PC-9 (cell line): Measurements from ENCODE around the gene CTSD. TPM values are rescaled to one million over a fixed set of nuclear protein-coding genes. Genes with fewer than 3 reads are reported as not detected.

Source experiments
- BruUV-seq: library from RNA; stranded (reverse); fragments of 400-500 nt; replicated peaks from 2 replicates; lab custom pipeline; 2021; lab: Mats Ljungman, UMichigan
- CTCF ChIA-PET: fragments of 300-600 bp; sonication (Branson Sonifier 250); formaldehyde crosslinking; loops from one replicate; lab custom pipeline; 2022; ENCODE audit warnings: antibody characterized with exemption; lab: Charles Lee
- POLR2A ChIA-PET: fragments of 300-600 bp; sonication (Branson Sonifier 250); formaldehyde crosslinking; loops from one replicate; lab custom pipeline; 2022; ENCODE audit warnings: antibody characterized with exemption; ENCODE audit not compliant: unreplicated experiment; lab: Charles Lee
- DNase-seq, 2 experiments: peaks; one replicate each; pipeline versions ENCODE4 v3.0.0 to v3.0.0-alpha.2; 2015 to 2022; ENCODE audit warnings: mixed read lengths in 1 of 2
- H2AFZ ChIP-seq: fragments of 200-600 bp; sonication (generic); 2 replicates; pipeline ENCODE4 v1.8.1; 2017; ENCODE audit warnings: antibody characterized with exemption
- H3F3A ChIP-seq: fragments of 200-600 bp; sonication (generic); 2 replicates; pipeline ENCODE4 v1.8.1; 2017; ENCODE audit warnings: antibody characterized with exemption, mild to moderate bottlenecking, low read depth; ENCODE audit not compliant: insufficient read depth
- H3K27ac ChIP-seq: fragments of 200-600 bp; sonication (generic); 2 replicates; pipeline ENCODE4 v1.6.1; 2016; ENCODE audit warnings: mixed run types
- H3K27me3 ChIP-seq: fragments of 200-600 bp; sonication (generic); 2 replicates; pipeline ENCODE4 v1.6.1; 2016; ENCODE audit warnings: low read depth, mixed run types; ENCODE audit not compliant: insufficient read depth
- H3K36me3 ChIP-seq: fragments of 200-600 bp; sonication (generic); 2 replicates; pipeline ENCODE4 v1.6.1; 2016; ENCODE audit warnings: low read depth, mixed run types
- H3K4me1 ChIP-seq: fragments of 200-600 bp; sonication (generic); replicated peaks from 2 replicates; pipeline ENCODE4 v1.6.1; 2016; ENCODE audit warnings: mixed run types; ENCODE audit not compliant: insufficient read depth
- H3K4me2 ChIP-seq: fragments of 200-600 bp; sonication (generic); 2 replicates; pipeline ENCODE4 v1.6.1; 2017; ENCODE audit warnings: mixed run types
- H3K4me3 ChIP-seq: fragments of 200-600 bp; sonication (generic); 2 replicates; pipeline ENCODE4 v1.6.1; 2016; ENCODE audit warnings: mixed run types
- H3K79me2 ChIP-seq: fragments of 200-600 bp; sonication (generic); 2 replicates; pipeline ENCODE4 v1.6.1; 2017; ENCODE audit warnings: low read depth, mixed run types
- H3K9me2 ChIP-seq: fragments of 200-600 bp; sonication (generic); 2 replicates; pipeline ENCODE4 v1.8.1; 2017; ENCODE audit warnings: mild to moderate bottlenecking; ENCODE audit not compliant: insufficient read depth
- H3K9me3 ChIP-seq: fragments of 200-600 bp; sonication (generic); 2 replicates; pipeline ENCODE4 v1.8.1; 2016; ENCODE audit warnings: low read depth; ENCODE audit not compliant: insufficient read depth
- H4K20me1 ChIP-seq: fragments of 200-600 bp; sonication (generic); 2 replicates; pipeline ENCODE4 v1.8.1; 2017; ENCODE audit not compliant: insufficient read depth
- CTCF ChIP-seq: fragments of 200-600 bp; sonication (generic); conservative IDR thresholded peaks from 2 replicates; pipeline ENCODE4 v1.6.1; 2017; ENCODE audit warnings: mixed run types, antibody characterized with exemption, mild to moderate bottlenecking, moderate library complexity
- EZH2 ChIP-seq: fragments of 200-600 bp; sonication (generic); IDR thresholded peaks from 2 replicates; pipeline ENCODE4 v1.8.0; 2017; ENCODE audit warnings: antibody characterized with exemption, low read depth
- intact Hi-C: fragments of 100-400 bp; cut with micrococcal nuclease; formaldehyde crosslinking; loops from one replicate; pipeline ENCODE4 v1.10.0; 2022; ENCODE audit not compliant: unreplicated experiment
- total RNA-seq: library from RNA; stranded (reverse); gene quantifications from 2 replicates; pipeline ENCODE4 v1.2.3, GENCODE V29; 2021

Gene CTSD
- total RNA-seq, 1 experiment from 2014 or later = 735 TPM

DNA sequence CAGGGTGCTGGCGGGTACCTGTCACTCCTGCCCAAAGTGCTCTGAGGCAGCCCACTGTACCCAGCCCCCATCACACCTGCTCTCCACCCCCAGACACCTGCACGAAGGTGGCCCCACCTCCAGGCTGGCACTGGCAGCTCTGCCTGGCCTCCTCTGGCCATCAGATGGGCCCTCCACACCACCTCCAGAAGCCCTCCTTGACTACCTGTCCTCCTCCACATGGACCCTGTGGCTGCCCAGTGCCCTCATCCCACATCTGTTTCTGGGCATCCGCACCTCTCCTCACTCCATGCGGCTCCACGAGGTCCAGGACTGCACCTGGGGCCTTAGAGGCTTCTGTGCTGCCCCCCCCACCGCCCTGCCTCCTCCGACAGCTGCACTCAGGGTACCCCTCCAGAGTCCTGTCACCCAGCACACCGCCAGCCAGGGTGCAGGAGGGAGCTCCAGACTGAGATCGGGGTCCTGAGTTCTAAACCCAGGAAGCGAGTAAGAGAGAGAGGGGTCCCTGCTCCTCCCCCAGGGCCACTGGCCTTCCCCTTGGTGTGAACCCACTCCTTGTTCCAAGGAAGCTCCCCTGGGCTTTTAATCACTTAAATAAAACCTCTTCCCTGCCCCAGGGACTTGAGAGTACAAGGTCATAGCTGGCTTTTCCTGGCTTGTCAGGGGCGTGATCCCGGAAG lies 1.7 kb downstream of the CTSD start:
- Histone ChIP-seq H3K36me3 (0 out of 2 replicates have a peak, but pooled peaks cover 4% of the 10 kb centered on the region), H3F3A (peaks cover 11% of the 10 kb centered on the region; the same call in 1 of the 2 replicates), H3K27ac (0 out of 2 replicates have a peak overlapping the region, but pooled peaks have one; percentile 39), H3K4me1 (peaks cover 26% of the 10 kb centered on the region), H4K20me1 (no peaks in the 10 kb centered on the region), H3K4me2 (peak overlapping the region; percentile 85), H3K9me2 (no peaks in the 10 kb centered on the region), H3K79me2 (peaks cover 44% of the 10 kb centered on the region), H2AFZ (no peak overlapping the region), H3K27me3 (no peaks in the 10 kb centered on the region), H3K4me3 (peak overlapping the region; percentile 66), H3K9me3 (no peaks in the 10 kb centered on the region)
- ChIA-PET CTCF (interaction anchor here (0.6 to 1.3 kb wide), 6 partner anchors 16 to 453 kb away, joined by 3 to 9 read pairs (median 3); partner anchors contain the start of genes SYT8 and TOLLIP), POLR2A (interaction anchor here (0.6 to 1.3 kb wide), 4 partner anchors 17 to 72 kb away, joined by 3 to 12 read pairs (median 6); partner anchors contain the start of gene SYT8)
- DNase-seq = no peak
- TF ChIP-seq EZH2 (no peak), CTCF (no peak)
- BruUV-seq = no TSS peak
- intact Hi-C loops = loop anchor here (1.0 to 2.0 kb wide), 2 partner anchors 34 to 67 kb away; no protein-coding TSS in a partner anchor

DNA sequence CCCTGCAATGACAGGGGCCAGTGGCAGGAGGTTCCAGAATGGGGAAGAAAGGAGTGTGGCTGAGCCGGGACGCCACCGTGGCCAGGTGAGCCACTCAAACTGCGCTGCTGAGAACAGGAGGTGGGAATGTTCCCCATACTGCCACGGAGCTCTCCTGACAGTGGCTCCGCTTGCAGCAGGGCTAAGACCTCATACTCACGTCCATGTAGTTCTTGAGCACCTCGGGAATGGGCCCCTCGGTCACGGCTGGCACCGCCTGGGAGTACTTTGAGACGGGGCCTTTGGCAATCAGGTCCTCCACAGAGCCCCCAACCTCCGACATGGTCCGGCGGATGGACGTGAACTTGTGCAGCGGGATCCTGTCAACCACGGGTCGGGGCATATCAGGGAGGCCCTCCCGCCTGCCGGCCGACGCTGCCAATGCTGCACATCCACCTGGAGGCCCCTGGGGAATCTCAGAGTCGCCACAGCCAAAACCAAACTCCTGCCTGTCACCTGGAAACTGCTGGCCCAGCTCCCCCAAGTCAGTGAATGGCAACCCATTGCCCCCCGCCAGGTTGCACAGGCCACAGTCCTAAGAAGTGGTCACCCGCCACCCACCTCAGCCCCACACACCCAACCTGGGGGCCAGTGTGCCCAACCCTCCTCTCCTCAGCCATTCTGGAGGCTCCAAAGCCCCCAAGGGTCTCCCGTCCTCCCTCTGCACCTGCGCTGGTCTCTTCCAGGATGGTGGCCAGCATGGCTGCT lies 2.4 kb downstream of the CTSD start:
- Histone ChIP-seq H3F3A (peaks cover 11% of the 10 kb centered on the region; the same call in 1 of the 2 replicates), H3K4me3 (peak overlapping the region; percentile 66), H3K27ac (peak overlapping the region; percentile 50; the same call in 1 of the 2 replicates), H3K4me1 (peaks cover 26% of the 10 kb centered on the region), H2AFZ (no peak overlapping the region), H3K27me3 (no peaks in the 10 kb centered on the region), H3K4me2 (peak overlapping the region; percentile 85), H3K9me3 (no peaks in the 10 kb centered on the region), H3K79me2 (peaks cover 44% of the 10 kb centered on the region), H3K36me3 (0 out of 2 replicates have a peak, but pooled peaks cover 4% of the 10 kb centered on the region), H3K9me2 (no peaks in the 10 kb centered on the region), H4K20me1 (no peaks in the 10 kb centered on the region)
- POLR2A ChIA-PET = interaction anchor here (0.6 kb wide), 1 partner anchor 17 kb away, joined by 3 read pairs; no protein-coding TSS in a partner anchor
- CTCF ChIA-PET = interaction anchor here (0.8 to 1.3 kb wide), 2 partner anchors 72 to 109 kb away, joined by 3 to 5 read pairs; no protein-coding TSS in a partner anchor
- TF ChIP-seq CTCF (no peak), EZH2 (no peak)
- BruUV-seq = no TSS peak
- intact Hi-C loops = loop anchor here (2.0 kb wide), 1 partner anchor 66 kb away; no protein-coding TSS in a partner anchor
- no peak for DNase-seq
